Measurements from ENCODE around the gene CSE1L.
"Not testable (repeated sequence)": the region's sequence is repeated elsewhere in the genome, so short reads cannot be mapped to it uniquely, and the experiment has no call there.

Gene CSE1L

DNA sequence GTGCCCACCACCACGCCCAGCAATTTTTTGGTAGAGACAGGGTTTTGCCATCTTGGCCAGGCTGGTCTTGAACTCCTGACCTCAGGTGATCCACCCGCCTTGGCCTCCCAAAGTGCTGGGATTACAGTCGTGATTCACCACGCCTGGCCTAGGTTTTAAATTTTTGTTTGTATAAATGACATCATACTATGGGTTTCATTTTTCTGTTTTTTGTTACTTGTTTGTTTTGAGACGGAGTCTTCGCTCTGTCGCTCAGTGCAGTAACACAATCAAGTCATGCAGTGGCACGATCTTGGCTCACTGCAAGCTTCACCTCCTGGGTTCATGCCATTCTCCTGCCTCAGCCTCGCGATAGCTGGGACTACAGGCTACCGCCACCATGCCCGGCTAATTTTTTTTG, 36.2 kb downstream of the CSE1L start:
- DNase-seq: not testable (repeated sequence)

- no peak for DNase-seq
These were observed 45.0 kb downstream of the CSE1L start for GRCh38 chr20:49091104-49091503.

DNA sequence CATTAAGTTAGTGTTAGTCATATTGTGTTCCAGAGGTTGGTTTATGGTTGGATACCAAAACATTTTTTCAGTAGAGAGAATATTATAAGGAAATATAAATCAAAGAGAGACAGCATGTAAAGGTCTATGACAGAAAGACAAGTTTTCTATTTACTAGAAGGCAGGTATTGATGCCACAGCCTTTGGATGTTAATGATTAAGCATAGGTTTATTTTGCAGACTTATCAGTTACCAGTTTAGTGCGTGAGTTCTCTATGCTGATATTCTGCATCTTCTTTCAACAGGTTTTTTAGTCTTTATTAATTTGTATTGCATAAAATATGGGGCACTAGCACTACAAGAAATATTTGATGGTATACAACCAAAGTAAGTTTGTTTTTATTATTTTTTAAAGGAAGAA, 45.6 kb downstream of the CSE1L start:
- no peak for DNase-seq

DNA sequence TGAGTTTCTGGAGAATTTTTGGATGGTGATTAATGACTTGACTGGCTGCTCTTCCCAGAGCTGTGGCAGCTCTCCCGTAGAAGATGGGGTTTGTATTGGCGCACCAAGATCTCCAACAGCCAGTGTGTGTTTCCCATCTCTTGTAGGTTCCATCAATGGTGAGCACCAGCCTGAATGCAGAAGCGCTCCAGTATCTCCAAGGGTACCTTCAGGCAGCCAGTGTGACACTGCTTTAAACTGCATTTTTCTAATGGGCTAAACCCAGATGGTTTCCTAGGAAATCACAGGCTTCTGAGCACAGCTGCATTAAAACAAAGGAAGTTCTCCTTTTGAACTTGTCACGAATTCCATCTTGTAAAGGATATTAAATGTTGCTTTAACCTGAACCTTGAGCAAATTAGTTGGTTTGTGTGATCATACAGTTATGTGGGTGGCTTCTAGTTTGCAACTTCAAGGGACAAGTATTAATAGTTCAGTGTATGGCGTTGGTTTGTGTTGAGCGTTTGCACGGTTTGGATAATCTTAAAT, 50.2 kb downstream of the CSE1L start:
- no peak for DNase-seq

- no peak for DNase-seq
These were observed 51.0 kb downstream of the CSE1L start for GRCh38 chr20:49097159-49097558.

DNA sequence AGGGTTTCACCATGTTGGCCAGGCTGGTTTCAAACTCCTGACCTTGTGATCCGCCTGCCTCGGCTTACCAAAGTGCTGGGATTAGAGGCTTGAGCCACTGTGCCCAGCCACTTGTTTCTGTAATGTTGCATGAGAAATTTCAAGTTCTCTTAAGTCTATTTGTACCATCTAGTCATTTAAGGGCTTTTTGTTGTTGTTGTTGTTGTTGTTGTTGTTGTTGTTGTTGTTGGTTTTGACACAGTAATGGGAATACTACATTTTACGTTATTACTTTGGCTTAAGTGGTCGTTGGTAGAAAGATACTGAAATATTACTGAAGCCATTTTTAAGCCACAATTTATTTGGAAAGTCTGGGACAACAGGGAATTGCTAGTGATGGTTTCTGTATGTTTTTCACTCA, 52.0 kb downstream of the CSE1L start:
- no peak for DNase-seq

DNA sequence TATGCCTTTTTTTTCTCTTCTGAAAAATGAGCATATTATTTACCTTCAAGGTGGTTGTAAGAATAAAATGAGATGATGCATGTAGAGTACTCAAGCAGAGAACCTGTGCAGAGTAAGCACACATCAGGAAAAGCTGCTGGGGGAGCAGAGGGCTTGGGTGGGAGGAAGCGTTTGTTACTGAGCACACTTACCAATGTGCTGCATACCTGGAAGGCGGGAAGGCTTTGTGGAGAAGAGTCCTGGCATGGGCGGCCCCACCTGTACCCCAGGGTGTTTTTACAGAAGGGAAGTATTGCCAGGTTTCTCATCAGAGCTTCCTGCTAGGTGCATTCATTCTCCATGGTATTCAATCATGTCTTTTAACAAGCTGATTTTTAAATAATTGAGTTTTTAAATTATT, 52.9 kb downstream of the CSE1L start:
- no peak for DNase-seq

DNA sequence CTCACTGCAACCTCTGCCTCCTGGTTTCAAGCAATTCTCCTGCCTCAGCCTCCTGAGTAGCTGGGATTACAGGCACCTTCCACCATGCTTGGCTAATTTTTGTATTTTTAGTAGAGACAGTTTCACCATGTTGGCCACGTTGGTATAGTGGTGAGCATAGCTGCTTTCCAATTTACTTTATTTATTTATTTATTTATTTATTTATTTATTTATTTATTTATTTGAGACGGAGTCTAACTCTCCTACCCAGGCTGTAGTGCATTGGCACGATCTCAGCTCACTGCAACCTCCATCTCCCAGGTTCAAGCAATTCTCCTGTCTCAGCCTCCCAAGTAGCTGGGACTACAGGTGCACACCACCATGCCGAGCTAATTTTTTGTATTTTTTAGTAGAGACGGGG, 54.2 kb downstream of the CSE1L start:
- not testable (repeated sequence) for DNase-seq

DNA sequence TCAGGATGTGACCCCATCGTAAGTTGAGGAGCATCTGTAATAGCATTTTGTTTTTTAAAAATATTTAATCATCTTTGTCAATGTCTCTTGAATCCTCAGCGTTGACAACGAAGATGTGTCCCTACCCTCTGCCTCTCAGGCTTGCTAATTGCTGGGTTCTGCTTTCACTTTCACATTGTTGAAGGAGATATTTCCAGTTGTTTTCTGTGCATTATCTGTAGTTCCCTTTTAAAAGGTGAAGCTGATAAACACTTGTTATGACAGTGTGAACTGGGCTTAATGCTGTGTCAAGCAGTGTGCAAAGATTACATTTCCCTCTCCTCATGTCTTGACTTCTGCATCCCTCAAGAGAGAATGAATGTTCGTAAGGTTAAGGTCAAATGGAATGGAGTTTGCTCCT, 54.9 kb downstream of the CSE1L start:
- no peak for DNase-seq

- DNase-seq: no peak
These were observed 56.9 kb downstream of the CSE1L start for GRCh38 chr20:49103019-49103418.

DNA sequence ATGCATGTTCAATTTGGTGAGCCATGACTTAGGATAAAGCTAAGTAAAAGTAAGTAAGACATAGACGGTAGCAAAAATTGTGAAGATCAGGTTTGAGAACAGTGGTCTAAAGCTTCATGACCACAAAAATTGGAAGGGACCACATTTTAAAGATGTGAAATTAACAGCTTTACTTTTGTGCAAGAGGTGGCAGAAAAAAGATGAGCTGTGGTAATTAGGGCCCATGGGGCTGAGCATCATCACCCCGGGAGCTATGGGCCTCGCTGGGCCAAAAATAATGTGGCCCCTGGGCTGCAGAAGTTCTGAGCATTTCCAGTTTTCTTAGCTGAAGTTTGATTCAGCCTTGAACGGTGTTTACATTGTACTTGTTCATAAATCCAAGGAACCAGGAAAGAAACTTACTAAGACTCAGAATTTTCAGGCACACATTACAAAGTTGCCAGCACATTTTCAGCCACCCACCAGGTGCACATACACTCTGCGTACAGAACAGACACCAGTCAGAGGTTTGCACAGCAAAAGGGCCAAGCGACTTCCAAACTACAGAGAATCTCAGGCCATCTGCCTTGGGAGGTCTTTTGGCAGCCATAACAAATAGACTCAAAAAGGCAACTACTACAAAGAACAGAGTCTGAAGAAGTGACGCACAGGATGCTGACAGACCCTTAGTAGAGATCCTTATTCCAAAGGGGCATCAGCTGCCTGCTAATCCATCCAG, 57.7 kb downstream of the CSE1L start:
- no peak for DNase-seq

- DNase-seq: no peak
These were observed 58.2 kb downstream of the CSE1L start for GRCh38 chr20:49104365-49104648.

- DNase-seq: not testable (repeated sequence)
These were observed 59.0 kb downstream of the CSE1L start for GRCh38 chr20:49104979-49105547.

DNA sequence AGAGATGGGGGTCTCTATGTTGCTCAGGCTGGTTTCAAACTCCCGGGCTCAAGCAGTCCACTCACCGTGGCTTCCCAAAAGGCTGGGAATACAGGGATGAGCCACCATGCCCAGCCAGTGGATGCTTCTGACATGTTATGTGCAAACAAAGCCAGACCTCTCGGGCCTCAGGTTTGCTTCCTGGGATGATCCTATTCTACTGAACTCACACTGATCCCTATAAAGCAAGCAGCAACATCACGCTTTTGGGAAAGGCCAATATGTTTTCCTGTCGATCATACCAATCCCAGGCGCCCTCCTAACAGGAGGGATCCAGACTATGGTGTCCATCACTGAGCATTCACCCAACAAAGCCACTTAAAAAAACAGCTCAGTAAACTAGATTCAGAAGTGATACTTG, 60.2 kb downstream of the CSE1L start:
- DNase-seq: no peak

- DNase-seq: no peak
These were observed 64.9 kb downstream of the CSE1L start for GRCh38 chr20:49110767-49111694.

DNA sequence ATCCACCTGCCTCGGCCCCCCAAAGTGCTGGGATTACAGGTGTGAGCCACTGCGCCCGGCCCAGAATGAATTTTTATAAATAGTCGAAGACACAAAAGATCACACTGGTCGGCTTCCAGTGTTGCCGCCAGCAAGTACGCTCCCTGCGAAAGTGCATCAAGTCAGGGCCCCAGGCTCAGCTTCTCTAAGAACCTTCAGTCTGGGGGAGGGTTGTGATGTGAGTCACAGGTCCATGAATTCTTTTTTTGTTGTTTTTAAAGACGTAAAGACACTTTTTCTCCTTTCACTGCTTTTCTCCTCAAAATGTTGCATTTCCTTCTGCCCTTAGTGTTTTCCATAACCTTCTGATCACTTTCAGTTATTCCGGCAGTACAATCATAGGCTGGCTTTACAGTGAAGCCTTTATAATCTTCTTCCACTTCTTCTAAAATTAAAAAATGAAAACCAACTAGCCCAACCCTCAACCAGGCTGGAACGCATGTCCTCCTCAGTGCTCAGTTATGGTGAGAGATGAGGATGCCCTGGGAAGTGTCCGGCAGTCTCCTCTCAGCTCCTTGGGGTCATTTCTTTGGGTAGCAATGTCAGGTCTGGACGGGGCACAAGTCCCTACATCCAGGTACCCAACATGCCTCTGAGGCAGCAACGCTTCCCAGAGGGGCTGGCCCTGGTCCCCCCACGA, 66.6 kb downstream of the CSE1L start:
- no peak for DNase-seq

DNA sequence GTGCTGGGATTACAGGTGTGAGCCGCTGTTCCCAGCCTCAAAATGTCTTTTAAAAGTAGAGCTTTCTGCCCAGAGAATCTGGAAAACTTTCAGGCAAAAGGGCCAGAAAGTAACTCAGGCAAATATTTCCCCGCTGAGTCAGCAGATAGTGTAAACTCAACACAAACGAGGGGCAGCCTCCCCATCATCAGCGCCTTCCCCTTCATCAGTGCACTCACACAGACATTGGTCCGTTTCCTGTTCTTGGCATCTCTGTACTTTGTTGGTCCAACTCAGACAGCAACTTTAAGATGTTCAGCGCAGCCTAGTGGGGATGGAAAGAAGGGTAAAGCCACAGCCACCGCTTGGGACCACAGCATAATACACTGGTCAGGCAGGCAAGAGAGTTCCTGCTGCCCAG, 69.5 kb downstream of the CSE1L start:
- no peak for DNase-seq

DNA sequence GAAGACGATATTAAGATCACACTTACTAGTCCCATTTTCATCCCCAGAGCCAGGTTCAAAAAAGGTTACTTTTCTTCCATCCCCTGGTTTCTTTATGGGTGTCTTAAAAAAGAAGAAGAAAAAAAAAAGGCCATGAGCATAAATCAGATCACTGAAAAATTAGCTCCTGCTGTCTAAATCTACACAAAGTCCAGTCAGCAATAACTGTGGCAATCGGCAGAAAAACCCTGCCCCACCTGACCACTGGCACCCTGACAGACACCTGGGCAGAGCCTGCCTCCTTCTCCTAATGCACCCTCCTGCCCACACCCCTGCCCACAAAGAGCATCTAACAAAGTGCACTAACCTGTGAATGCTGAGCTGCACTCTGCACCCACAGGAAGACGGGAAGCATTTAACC, 72.2 kb downstream of the CSE1L start:
- DNase-seq: no peak

DNA sequence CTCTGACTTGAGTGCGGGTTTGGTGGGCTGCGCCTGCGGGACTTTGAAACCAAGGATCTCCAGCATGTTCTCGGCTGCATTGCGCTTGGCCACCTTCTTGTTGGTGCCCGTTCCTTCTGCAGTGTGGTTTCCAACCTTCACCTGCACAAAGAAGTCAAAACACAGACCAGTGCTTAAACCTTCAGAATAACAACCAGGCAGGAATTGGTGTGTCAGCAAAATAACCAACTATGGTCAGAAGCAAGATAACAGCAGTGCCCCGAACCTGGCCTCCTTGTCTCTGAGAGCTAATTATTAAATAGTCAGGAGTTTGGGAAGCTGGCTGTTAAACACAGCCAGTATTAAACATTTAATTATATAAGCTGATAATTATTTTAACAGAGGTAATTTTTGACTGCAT, 73.9 kb downstream of the CSE1L start:
- DNase-seq: no peak

GRCh38 chr20:49122920-49123319, 76.8 kb downstream of the CSE1L start:
- no peak for DNase-seq

- DNase-seq: no peak
These were observed 77.9 kb downstream of the CSE1L start for GRCh38 chr20:49123982-49124381.

DNA sequence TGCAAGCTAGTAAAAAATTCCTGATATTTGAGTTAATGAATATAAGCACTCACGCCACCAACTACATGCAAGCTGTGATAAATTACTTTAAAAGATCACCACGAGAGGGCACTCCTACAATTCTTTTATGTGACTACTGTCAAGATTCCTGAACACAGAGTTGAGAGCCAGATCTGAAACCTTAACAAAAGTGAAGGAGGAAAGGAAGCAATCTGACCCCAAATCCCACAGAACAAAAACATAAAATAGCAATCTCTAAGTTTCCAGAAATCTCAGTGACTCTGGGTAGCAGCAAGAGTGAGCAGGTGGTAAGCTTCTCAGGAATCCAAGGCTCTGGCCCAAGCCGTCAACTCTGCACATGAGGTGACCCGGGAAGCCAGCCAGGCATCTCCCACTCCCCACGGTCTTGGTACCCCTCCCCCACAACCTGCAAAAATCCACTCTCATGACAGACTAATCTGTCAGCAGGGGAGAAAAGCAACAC, 86.9 kb downstream of the CSE1L start:
- no peak for DNase-seq

GRCh38 chr20:49133571-49133970, 87.5 kb downstream of the CSE1L start:
- DNase-seq: no peak

All from NCI-H2081 treated with DMSO at 0.1 percent for 48 hours (cell line).